Pancreas (tissue), 10 donors: ENCODE measurements around the gene POLR3K. TPM values are rescaled to one million over a fixed set of nuclear protein-coding genes. Genes with fewer than 3 reads are reported as not detected.

Source experiments
- ATAC-seq, 4 donors: fragments of 200-7000 bp; cut with Tn5 transposase; one replicate each; pipeline versions ENCODE4 v1.8.0 to v1.9.1; 2020; ENCODE audit warnings: mild to moderate bottlenecking in 4 of 4, moderate library complexity in 4 of 4
- DNase-seq, 6 donors: peaks; one replicate each; pipeline ENCODE4 v3.0.0-alpha.2; 2020
- FAIRE-seq: peaks from 2 replicates; lab custom pipeline; 2012; peaks lifted over from hg19 to GRCh38; lab: Jason Lieb, UNC
- H3K27ac ChIP-seq, 4 donors: fragments of 200-600 bp; sonication (generic); 1 replicate in 3 of 4; 2 replicates in 1 of 4; pipeline versions ENCODE4 v1.5.0 to v1.8.0; 2020
- H3K27me3 ChIP-seq, 4 donors: fragments of 200-600 bp; one replicate each; pipeline ENCODE4 v1.8.0; 2021
- H3K36me3 ChIP-seq, 3 donors: fragments of 200-600 bp; sonication (generic) in 1 of 3; one replicate each; pipeline versions ENCODE4 v1.5.0 to v1.8.0; 2020 to 2021
- H3K4me1 ChIP-seq, 3 donors: fragments of 200-600 bp; one replicate each; pipeline ENCODE4 v1.8.0; 2021
- H3K4me3 ChIP-seq, 4 donors: fragments of 200-600 bp; sonication (generic) in 2 of 4; one replicate each; pipeline versions ENCODE4 v1.5.0 to v1.8.0; 2020 to 2021
- H3K9me3 ChIP-seq, 4 donors: fragments of 200-600 bp; one replicate each; pipeline ENCODE4 v1.8.0; 2021
- WGBS, 2 donors: extraction: QIAGEN DNeasy Blood & Tissue Kit; methylation state at CpG; one replicate each; pipeline ENCODE4 v1.1.7; 2013; 5-methylcytosine and 5-hydroxymethylcytosine counted together
- intact Hi-C, 3 donors: fragments of 100-400 bp; cut with DNase I; formaldehyde crosslinking; loops; one replicate each; pipeline versions ENCODE4 v1.11.1 to v1.14.2; 2022
- polyA plus RNA-seq, 2 donors: library from polyadenylated mRNA; stranded (reverse); fragments of 200-250 nt; gene quantifications; one replicate each; pipeline ENCODE4 v1.2.3, GENCODE V29; 2013
- total RNA-seq, 6 donors: library from RNA; stranded (reverse); fragmentation: NEBNext Ultra II Directional in 4 of 6; extraction: Animal tissue kit (Norgen Biotek cat#: 25700) in 4 of 6; gene quantifications; one replicate each; pipeline versions ENCODE4 v1.2.1 to v1.2.4, GENCODE V29; 2021 to 2023
- TF ChIP-seq, protein P1 (sequence below), 4 donors: fragments of 200-600 bp; sonication (generic) in 3 of 4; IDR thresholded peaks; one replicate each; pipeline versions ENCODE4 v1.5.0 to v1.8.0; 2021; ENCODE audit warnings: antibody characterized with exemption in 4 of 4
- donor health status: healthy with polysubstance abuse.
- donor health status: DM: no; HTN: no; CAD: no; lungs with moderate emphysema.
- donor health status: DM: no; HTN: no; CAD: no.
- donor health status: control.
- donor health status: control.
- donor health status: Bipolar disorder and iron deficiency.
- donor health status: DM: yes; HTN: yes; CAD: no.
- donor health status: DM: no; HTN: no; CAD: no.
- donor health status: DM: no; HTN: no; CAD: no.
- donor health status: DM: yes; HTN: yes; CAD: no.

Gene POLR3K
- total and polyA plus RNA-seq, 8 donors, result 2.8 to 5.3 (median 4.1) TPM

DNA sequence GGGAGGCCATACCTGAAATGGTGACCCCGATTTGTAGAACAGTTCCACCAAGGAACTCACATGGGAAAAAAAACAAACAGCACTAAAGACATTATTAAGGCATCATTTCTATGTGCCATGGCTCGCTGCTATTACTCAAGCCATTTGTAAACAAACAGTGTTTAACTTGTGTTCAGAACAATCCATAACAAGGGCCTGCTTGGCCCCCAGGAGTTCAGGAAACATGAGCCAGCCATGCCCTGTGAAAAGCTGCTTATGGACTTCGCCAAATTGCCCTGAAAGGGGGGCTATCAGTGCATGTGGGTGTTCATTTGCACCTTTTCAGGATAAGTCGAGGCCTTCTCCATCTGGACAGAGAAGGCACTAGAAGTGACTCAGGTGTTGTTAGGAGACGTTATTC is 8.0 kb downstream of the POLR3K start:
- no peak for DNase-seq
- intact Hi-C loops, result no loop called here
- H3K36me3 ChIP-seq, result no peaks in the 10 kb centered on the region
- no peak for ATAC-seq
- H3K9me3 ChIP-seq, result no peaks in the 10 kb centered on the region
- H3K27ac ChIP-seq, result no peak overlapping the region
- no peak for FAIRE-seq
- TF ChIP-seq, protein P1, sequence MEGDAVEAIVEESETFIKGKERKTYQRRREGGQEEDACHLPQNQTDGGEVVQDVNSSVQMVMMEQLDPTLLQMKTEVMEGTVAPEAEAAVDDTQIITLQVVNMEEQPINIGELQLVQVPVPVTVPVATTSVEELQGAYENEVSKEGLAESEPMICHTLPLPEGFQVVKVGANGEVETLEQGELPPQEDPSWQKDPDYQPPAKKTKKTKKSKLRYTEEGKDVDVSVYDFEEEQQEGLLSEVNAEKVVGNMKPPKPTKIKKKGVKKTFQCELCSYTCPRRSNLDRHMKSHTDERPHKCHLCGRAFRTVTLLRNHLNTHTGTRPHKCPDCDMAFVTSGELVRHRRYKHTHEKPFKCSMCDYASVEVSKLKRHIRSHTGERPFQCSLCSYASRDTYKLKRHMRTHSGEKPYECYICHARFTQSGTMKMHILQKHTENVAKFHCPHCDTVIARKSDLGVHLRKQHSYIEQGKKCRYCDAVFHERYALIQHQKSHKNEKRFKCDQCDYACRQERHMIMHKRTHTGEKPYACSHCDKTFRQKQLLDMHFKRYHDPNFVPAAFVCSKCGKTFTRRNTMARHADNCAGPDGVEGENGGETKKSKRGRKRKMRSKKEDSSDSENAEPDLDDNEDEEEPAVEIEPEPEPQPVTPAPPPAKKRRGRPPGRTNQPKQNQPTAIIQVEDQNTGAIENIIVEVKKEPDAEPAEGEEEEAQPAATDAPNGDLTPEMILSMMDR (IDR thresholded peaks at IDR 0.05), result no peak
- H3K4me3 ChIP-seq, result no peak overlapping the region
- no peaks in the 10 kb centered on the region for H3K27me3 ChIP-seq
- WGBS, 2 donors, result 71 to 77% methylated on average over 5 of the region's 5 CpGs
- H3K4me1 ChIP-seq, result no peaks in the 10 kb centered on the region

DNA sequence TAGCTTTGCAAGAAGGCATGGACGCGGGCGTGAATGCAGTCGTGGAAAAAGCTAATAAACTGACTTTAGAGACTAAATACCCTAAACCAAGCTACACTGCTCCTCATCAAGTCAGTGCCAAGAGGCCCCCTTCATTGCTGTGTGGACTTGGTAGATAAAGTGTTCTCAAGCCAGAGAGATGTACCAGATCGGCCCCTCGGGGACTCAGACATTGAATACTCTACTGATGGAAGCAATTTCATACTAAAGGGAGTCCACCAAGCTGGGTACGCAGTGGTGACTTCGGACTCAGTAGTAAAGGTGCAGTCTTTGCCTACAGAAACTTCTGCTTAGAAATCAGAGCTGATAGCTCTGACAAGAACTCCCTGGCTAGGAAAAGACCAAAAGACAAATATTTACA is 8.8 kb downstream of the POLR3K start:
- H3K9me3 ChIP-seq, result no peaks in the 10 kb centered on the region
- FAIRE-seq, result no peak
- no peak overlapping the region for H3K4me3 ChIP-seq
- intact Hi-C loops, result no loop called here
- no peak overlapping the region for H3K27ac ChIP-seq
- no peaks in the 10 kb centered on the region for H3K36me3 ChIP-seq
- DNase-seq, result no peak
- no peak for ATAC-seq
- no peaks in the 10 kb centered on the region for H3K27me3 ChIP-seq
- no peaks in the 10 kb centered on the region for H3K4me1 ChIP-seq
- 94 to 95% methylated on average over 8 of the region's 8 CpGs for WGBS, 2 donors
- TF ChIP-seq, protein P1 (IDR thresholded peaks at IDR 0.05), result no peak

DNA sequence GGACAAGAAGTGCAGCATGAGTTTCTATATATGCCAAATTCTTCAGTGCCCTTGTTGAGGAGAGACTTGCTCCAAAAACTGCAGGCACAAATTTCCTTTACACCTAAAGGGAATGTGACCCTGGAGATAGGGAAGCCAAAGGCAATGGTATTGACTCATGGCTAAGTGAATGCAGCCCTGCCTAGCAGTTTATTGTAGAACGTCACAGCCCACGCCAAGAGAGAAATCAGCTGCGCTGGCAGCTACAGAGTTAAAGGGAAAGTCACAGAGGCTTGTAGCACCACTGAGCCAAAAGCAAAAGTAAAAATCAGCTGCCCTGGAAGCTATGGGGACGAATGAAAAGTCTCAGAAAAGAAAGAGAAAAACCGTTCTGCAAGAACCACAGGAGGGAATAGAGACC is 10.1 kb downstream of the POLR3K start:
- no peak for ATAC-seq
- no peak overlapping the region for H3K4me3 ChIP-seq
- H3K36me3 ChIP-seq, result no peaks in the 10 kb centered on the region
- DNase-seq, result no peak
- H3K27me3 ChIP-seq, result no peaks in the 10 kb centered on the region
- no peaks in the 10 kb centered on the region for H3K9me3 ChIP-seq
- TF ChIP-seq, protein P1 (IDR thresholded peaks at IDR 0.05), result no peak
- H3K4me1 ChIP-seq, result no peaks in the 10 kb centered on the region
- no peak overlapping the region for H3K27ac ChIP-seq
- intact Hi-C loops, result no loop called here
- no peak for FAIRE-seq
- 81 to 85% methylated on average over 5 of the region's 5 CpGs for WGBS, 2 donors

DNA sequence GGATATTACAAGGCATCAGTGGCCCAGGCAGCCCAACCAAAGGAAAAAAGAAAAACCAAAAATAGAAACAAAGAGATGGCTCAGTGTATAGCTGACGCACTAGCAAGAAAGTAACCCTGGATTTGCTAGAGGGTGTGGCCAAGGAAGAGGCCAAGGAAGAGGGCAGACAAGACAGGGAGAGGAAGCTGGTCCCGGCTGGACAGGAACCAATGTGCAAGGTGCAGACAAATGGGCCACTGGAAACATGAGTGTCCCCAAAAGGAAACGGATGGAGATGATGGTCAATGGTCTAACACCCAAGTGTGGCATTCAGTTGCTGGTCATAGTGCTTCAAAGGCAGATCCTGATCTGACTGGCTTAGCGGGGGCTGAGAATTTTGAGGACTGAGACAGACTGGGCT is 10.7 kb downstream of the POLR3K start:
- H3K9me3 ChIP-seq, result no peaks in the 10 kb centered on the region
- DNase-seq, result no peak
- WGBS, 2 donors, result 87 to 91% methylated on average over 4 of the region's 4 CpGs

DNA sequence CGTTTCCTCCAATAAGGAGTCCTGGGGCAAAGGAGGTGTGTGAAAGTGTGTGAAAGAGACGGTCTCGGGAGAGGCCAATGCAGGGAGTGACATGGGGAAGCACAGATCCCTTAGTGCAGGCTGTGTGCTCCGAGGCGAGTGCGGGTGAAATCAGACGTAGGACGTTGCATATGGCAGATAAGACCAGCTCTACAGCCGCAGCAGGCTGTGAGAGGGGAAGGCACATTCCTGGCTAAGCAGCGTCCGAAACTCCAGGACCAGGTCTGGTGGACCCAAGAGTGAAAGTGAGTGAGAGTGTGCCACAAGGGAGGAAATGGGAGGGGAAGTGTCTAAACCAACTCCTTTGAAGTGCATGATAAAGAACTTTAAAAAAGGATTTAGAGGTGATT is 11.3 kb downstream of the POLR3K start:
- no peak overlapping the region for H3K4me3 ChIP-seq
- TF ChIP-seq, protein P1 (IDR thresholded peaks at IDR 0.05), result no peak
- no peaks in the 10 kb centered on the region for H3K36me3 ChIP-seq
- DNase-seq, result no peak
- H3K4me1 ChIP-seq, result no peaks in the 10 kb centered on the region
- WGBS, 2 donors, result 90 to 95% methylated on average over 11 of the region's 11 CpGs
- H3K27ac ChIP-seq, result no peak overlapping the region
- no peaks in the 10 kb centered on the region for H3K9me3 ChIP-seq
- no peak for ATAC-seq
- H3K27me3 ChIP-seq, result no peaks in the 10 kb centered on the region
- intact Hi-C loops, result no loop called here
- FAIRE-seq, result no peak

More for the DNA sequence above, 10.7 kb downstream of the POLR3K start:
- no peaks in the 10 kb centered on the region for H3K4me1 ChIP-seq
- TF ChIP-seq, protein P1 (IDR thresholded peaks at IDR 0.05), result no peak
- no peak overlapping the region for H3K27ac ChIP-seq
- H3K4me3 ChIP-seq, result no peak overlapping the region
- intact Hi-C loops, result no loop called here
- no peak for ATAC-seq
- no peak for FAIRE-seq
- no peaks in the 10 kb centered on the region for H3K36me3 ChIP-seq
- H3K27me3 ChIP-seq, result no peaks in the 10 kb centered on the region
